SIG-M5 (cell line): Measurements from ENCODE around the gene USP5.
A peak's percentile ranks its signal among the peaks of the same experiment; 100 is the strongest.
"Not testable (repeated sequence)": the region's sequence is repeated elsewhere in the genome, so short reads cannot be mapped to it uniquely, and the experiment has no call there.

Source experiments
- DNase-seq: peaks from one replicate; lab custom pipeline; 2025; lab: John Stamatoyannopoulos, UW

Gene USP5

DNA sequence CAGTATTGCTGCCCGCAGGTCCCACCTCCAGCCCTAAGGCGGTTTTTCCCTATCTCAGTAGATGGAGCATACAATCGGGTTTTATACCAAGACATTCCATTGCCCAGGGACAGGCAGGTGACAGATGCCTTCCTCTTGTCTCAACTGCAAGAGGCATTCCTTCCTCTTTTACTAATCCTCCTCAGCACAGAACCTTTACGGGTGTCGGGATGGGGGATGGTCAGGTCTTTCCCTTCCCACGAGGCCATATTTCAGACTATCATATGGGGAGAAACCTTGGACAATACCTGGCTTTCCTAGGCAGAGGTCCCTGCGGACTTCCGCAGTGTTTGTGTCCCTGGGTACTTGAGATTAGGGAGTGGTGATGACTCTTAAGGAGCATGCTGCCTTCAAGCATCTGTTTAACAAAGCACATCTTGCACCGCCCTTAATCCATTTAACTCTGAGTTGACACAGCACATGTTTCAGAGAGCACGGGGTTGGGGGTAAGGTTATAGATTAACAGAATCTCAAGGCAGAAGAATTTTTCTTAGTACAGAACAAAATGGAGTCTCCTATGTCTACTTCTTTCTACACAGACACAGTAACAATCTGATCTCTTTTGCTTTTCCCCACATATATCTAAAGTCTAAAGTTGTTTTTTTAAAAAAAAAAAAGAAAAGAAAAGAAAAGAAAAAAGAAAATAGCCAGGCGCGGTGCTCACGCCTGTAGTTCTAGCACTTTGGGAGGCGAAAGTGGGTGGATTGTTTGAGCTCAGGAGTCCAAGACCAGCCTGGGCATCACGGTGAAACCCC lies 34.5 kb downstream of the USP5 start:
- DNase-seq, result not testable (repeated sequence)

DNA sequence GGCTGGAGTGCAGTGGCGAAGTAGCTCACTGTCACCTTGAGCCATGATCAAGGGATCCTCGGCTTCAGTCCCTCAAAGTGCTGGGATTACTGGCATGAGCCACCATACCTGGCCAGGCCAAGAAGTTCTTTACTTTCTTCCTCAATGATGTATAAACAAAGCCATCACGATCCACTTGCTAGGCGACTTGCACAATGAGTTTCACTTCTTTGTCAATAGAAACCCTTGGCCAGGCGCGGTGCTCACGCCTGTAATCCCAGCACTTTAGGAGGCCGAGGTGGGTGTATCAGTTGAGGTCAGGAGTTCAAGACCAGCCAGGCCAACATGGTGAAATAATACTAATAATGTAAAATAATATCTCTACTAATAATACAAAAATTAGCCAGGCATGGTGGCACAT lies 35.5 kb downstream of the USP5 start:
- DNase-seq, result peak; percentile 21

DNA sequence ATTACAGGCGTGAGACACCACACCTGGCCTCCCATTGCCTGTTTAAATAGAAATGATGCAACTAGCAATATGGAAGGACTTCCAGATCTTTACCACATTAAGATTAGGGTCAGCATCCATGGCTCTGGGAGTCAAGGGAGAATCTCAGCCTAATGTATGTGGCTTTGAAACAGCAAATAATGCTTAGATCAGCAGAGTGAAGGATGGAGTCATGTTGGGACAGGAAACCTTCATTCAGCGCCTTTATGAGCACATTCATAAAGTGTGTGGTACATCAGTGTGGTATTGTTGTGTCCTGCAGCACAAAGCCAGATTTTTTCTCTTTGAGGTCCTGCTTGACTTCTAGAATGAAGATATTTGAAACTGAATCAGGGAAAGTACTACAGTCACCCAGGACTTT lies 36.4 kb downstream of the USP5 start:
- no peak for DNase-seq

DNA sequence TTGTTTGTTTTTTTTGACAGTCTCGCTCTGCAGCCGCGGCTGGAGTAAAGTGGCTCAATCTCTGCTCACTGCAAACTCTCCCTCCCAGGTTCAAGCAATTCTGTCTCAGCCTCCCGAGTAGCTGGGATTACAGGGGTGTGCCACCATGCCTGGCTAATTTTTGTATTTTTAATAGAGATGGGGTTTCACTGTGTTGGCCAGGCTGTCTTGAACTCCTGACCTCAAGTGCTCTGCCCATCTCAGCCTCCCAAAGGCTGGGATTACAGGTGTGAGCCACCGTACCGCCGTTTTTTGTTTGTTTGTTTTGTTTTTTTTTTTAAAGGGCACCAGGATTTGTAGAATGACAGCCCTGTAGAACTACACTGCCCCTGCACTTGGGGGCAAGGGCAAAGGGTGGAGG lies 36.8 kb downstream of the USP5 start:
- not testable (repeated sequence) for DNase-seq

DNA sequence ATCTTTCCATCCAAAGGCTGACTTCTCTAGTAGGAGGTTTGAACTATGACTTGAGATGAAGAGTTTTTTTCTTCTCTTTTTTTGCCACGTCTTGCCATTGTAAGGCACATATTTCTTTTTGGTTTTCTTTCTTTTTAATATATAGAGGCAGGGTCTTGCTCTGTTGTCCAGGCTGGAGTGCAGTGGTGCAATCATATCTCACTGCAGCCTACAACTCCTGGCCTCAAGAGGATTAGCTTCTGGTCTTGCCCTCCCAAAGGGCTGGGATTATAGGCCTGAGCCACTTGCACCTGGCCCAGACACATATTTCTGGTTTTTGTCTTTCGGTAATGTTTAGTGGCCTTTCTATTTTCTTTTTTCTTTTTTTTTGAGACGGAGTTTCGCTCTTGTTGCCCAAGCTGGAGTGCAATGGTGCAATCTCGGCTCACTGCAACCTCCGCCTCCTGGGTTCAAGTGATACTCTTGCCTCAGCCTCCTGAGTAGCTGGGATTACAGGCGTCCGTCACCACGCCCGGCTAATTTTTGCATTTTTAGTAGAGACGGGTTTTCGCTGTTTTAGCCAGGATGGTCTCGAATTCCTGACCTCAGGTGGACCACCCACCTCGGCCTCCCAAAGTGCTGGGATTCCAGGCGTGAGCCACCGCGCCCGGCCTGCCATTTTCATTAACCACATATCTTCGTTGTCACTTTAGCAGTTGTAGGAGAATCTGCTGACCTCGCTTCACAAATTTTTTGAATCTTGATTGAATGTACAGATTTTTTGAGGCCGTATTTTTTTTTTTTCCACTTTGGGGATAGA lies 38.0 kb downstream of the USP5 start:
- not testable (repeated sequence) for DNase-seq

DNA sequence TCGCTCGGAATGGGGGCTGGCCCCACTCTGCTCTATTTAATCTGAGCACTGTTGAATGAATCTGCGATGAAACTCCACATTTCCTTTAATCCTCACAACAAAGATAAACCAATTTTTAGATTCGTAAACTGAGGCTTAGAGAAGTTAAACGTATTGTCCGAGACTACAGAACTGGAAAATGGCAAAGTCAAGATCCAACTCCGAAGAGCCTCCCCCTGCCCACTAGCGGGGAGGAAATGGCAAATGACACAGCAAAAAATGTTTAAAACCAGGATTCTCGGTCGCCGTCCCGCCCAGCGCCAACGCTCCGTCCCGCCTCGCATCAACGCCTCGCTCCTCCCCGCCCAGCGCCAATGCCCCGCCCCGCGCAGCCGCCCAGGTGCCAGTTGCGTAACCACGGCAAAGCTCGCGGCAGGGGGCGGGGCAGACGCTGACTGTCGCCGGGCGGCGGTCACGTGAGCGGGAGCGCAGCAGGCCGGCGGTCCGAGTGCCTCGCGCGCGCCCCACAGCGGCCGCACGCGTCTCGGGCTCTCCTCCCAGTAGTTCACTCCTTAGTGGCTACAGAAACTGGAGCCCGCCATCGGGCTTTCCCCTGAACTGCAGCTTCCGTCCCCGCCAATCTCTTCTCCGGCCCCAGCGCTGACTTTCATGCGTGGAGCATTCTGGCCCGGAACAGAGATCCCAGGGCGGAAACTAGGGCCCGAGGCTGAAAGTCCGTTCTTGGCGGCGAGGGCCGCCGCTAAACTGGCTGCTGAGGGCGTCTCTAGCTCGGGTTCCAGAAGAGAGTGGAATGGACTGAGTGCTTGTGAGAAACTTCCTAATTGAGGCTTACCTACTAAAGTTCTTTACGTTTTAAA lies 39.1 kb downstream of the USP5 start:
- DNase-seq, result peak; percentile 87

DNA sequence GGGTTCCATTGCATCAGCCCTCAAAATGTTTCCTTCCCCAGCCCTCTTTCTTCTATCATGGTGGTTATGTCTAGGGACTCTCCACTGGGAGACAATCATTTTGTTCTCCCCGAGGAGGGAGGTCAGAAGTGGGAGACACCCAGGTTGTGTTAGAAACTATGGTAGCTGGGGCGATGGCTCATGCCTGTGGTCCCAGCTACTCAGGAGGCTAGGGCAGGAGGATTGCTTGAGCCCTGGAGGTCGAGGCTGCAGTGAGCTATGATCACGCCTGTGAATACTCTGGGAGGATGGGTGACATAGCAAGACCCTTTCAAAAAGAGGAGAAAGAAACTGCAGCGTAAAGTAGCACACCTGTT lies 39.7 kb downstream of the USP5 start:
- no peak for DNase-seq

DNA sequence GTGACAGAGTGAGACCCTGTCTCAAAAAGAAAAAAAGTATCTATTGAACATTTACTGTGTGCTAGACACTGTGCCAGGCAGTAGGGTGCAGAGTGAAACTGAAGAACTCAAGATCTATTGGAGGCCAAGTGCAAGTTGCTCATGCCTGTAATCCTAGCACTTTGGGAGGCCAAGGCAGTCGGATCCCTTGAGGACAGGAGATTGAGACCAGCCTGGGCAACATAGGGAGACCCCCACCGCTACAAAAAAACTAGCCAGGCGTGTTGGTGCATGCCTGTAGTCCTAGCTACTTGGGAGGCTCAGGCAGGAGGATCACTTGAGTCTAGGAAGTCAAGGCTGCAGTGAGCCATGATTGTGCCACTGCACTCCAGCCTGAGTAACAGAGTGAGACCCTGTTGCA lies 40.7 kb downstream of the USP5 start:
- not testable (repeated sequence) for DNase-seq

DNA sequence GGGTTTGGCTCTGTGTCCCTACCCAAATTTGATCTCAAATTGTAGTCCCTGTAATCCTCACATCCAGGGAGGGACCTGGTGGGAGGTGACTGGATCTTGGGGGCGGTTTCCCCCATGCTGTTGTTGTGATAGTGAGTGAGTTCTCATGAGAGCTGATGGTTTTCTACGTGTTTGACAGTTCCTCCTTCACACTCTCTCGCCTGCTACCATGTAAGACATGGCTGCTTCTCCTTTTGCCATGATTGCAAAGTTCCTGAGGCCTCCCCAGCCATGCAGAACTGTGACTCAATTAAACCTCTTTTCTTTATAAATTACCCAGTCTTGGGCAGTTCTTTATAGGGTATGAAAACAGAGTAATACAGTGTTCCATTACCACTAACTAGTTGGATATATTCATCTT lies 42.4 kb downstream of the USP5 start:
- DNase-seq, result no peak

DNA sequence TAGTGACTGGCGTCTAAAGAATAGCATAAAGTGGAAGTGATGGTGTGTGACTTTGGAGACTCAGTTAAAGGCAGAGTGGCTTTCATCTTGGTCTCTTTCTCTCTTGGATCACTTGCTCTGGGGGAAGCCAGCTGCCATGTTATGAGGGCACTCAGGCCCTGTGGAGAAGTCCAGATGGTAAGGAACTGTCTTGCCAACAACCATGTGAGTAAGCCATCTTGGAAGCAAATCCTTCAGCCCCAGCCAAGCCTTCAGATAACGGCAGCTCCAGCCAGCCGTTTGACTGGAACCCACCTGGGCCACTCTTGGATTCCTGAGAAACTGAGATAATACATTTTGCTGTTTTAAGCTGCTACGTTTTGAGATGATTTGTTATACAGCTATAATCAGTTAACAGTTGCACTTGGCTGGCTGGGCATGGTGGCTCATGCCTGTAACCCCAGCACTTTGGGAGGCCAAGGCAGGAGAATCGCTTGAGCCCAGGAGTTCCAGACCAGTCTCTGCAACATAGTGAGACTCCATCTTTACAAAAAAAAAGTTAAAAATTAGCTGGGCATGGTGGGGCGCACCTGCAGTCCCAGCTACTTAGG lies 45.0 kb downstream of the USP5 start:
- DNase-seq, result no peak

DNA sequence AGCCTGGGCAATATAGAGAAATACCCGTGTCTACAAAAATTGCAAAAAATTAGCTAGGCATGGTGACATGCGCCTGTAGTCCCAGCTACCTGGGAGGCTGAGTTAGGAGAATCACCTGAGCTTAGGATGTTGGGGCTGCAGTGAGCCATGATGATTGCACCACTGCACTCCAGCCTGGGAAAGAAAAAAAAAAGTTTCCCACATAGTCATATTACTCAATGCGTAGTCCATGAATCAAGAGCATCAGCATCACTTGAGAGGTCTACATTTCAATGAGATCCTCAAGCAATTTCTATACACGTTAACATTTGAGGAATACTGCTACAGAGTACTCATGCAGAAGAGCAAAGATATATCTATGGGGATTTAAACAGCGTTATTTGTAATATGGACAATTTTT lies 47.5 kb downstream of the USP5 start:
- DNase-seq, result no peak

DNA sequence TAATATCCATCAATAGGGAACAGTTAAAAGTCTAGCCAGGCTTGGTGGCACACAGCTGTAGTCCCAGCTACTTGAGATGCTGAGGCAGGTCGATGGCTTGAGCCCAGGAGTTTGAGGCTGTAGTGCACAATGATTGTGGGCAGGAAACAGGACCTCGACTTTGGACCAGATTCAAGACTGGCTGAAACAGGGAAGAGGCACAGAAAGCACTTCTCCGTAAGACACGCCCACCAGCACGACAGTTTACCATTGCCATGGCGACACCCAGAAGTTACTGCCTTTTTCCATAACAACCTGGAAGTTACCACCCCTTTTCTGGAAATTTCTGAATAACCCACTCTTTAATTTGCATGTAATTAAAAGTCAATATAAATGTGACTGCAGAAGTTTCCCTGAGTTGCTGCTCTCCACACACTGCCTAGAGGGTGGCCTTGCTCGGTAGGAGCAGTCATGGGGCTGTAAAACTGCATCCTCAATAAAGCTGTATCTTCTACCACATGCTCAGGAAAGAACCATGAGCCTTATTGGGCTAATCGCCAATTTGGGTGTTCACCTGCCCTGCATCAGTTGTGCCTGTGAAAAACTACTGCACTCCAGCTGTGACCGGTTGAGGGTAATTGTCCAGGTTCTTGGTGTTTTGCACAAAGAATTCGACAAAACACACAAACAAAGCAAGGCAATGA lies 48.0 kb downstream of the USP5 start:
- no peak for DNase-seq

DNA sequence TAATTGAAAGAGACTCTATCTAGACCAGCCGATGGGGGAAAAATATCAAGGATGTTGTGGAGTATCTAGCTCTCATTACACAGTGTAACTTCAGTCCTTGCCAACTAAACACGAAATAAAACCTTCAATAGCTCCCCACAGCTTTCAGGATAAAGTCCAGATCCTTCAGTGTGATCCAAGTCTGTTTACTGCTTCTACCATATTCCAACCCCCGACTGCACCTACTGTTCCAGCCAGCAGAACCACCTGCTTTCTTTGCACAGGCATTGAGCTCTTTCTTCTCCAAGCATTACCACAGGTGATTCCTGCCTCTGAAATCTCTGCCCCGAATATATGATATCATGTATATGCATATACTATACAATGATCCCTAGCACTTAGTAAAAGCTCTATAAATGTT lies 50.5 kb downstream of the USP5 start:
- no peak for DNase-seq

DNA sequence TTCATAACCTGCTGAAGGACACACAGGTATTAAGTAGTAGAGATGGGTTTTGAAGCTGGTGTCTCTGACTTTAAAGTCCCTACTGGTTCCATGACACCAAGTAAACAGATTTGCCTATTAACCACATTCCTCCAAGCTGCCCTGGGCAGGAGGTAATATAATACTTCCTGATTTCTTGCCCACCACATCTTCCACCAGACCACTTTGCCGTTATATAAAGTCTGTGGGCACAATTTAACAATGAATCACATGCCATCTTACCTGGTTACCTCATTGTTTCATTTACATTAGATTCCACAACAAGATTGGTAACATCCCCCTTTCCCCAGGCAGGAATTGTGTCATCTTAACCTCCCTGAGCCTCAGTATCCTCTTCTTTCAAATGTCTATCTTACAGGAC lies 51.8 kb downstream of the USP5 start:
- DNase-seq, result no peak

DNA sequence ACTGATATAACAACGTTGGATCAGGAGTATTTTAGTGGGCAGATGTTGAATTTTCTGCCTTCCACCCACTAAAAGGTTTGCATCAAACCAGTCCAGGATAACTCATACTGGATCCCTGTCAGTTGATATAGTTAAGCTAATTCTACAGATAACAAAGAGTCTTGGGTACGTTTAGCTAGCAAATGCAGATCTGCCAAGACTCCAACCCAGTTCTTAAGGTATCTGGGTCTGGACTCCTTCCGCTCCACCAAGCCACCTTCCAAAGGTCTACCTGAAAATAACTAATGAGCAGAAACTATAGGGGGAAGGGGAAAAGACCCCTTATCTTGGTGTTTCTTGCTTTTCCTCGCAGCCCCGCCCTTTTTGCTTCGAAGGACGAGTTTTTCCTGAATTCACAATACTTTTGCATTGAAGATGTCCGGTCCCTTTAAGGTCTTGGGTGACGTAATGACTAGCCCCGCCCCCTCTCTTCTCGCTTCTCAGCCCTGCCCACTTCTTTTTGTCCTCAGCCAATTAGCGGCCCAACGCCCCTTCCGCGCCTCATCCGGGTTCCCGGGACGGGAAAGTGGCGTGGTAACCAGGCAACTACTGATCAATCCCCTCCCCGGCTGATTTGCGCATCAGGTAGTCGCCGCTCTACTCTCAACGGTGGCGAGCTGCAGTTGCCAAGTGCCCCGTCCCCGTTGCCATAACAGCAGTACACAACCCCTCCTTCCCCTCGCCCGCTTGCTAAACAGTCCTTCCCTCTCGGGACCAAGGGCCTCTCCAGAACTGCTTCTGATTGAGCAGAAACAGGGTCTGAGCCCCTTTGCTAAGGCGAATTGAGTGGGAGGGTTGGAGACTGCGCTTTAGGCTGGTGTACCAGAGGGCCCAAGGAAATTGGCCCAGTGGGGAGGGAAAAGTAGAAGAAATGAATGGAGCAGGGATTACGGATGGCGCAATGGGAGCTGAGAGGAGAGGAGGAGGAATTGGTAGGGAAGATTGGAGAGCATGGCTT lies 52.6 kb downstream of the USP5 start, which contains the start of gene LRRC23:
Gene LRRC23 (plus strand): TSS at position 543 of the 997 bp plus-strand sequence. CDS start 812 bp downstream, outside the sequence.
- DNase-seq, result peak; percentile 80

DNA sequence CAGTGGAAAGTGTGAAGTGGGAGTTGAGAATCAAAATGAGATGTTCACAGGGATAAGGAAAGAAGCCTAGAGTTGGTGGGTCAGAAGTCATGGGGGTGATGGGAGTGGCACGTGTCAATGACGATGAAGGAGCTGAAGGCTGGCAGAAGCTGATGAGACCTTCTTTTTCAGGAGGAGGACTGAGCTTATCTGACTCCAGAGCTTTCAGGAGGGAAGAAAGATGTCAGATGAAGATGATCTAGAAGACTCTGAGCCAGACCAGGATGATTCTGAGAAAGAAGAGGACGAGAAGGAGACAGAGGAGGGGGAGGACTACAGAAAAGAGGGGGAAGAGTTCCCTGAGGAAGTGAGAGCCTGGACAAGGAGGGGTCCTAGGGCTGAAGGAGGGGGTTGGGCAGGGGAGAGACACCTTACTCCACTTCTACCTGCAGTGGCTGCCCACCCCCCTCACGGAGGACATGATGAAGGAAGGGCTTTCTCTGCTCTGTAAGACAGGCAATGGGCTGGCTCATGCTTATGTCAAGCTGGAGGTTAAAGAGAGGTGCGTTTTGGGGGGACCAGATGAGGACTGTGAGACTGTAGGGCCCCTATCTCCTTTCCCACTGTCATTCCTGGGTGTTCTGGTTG lies 53.6 kb downstream of the USP5 start:
- no peak for DNase-seq

DNA sequence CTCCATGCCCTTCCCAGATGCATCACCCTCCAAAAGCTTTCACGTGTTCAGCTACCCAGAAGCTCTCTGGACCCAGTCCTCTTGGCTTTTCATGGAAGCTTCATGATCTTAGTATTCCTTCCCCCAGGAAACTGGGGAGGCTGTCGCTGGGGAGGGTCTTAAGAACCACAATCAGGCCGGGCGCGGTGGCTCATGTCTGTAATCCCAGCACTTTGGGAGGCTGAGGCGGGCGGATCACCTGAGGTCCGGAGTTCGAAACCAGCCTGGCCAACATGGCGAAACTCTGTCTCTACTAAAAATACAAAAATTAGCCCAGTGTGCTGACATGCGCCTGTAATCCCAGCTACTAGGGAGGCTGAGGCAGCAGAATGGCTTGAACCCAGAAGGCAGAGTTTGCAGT lies 56.2 kb downstream of the USP5 start:
- DNase-seq, result not testable (repeated sequence)

DNA sequence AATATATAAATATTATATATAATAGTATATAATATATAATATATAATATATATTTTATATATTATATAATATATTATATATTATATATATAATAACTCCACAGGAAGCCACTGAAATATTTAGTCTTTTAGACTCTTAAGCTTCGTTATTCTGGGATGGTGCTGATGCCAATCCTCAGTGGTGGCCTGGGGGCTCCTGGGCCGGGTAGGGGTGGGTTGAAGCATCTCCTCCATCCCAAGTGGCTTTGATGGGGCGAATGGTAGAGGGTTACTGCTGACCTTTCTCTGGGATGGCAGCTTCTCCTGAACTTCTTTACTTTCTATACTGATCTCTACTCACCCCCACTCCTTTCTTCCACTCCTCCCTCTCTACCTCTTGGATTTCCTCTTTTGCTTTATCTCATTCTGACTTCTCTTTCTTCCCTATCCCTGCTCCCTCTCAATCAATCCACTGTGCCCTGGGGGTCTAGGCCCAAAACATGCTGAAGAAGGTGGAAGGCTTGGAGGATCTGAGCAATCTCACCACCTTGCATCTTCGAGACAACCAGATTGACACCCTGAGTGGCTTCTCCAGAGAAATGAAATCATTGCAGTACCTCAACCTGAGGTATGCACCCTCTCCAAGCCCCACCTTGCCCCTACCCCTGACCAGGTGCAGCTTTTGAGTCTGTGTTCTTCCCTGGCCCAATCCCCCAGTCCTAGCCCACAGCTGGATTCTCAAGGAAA lies 57.6 kb downstream of the USP5 start:
- no peak for DNase-seq
